ENCODE measurements around the gene PLXNB2. TPM values are rescaled to one million over a fixed set of nuclear protein-coding genes. Genes with fewer than 3 reads are reported as not detected.

PLXNB2 gene
- polyA plus RNA-seq, 1 of the 3 experiments (the other 2 are of a cell fraction): 108 TPM

DNA sequence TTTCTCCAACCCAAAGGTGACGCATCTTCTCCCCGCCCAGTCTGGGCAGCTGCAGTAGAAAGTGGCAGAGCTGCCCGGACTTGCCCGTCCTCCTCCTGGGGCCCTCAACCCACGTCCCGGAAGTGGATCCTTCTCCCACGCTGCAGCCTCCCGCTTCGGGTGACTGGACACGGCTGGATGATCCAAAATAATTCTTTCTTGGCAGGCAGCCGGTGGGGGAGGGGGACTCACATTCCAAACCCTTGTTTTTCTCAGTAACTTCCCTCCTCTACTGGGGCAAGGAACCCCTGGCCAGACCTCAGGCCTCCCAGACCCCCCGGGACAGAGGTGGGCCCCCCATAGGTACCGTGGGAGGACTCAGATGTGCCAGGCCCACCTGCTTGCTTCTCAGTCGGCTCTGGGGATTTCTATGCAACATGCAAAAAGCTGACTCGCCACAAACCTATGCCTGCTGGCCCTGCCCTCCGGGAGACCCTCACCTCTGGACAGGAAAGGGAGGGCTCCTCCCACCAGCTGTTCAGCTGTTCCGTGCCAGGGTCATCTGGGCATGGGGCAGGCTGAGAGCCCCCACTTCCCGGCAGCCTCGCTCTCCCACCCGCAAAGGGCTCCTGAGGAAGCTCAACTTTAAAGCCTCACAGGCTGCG is 1.4 kb downstream of the PLXNB2 start (continued):
- TF ChIP-seq, protein P1, sequence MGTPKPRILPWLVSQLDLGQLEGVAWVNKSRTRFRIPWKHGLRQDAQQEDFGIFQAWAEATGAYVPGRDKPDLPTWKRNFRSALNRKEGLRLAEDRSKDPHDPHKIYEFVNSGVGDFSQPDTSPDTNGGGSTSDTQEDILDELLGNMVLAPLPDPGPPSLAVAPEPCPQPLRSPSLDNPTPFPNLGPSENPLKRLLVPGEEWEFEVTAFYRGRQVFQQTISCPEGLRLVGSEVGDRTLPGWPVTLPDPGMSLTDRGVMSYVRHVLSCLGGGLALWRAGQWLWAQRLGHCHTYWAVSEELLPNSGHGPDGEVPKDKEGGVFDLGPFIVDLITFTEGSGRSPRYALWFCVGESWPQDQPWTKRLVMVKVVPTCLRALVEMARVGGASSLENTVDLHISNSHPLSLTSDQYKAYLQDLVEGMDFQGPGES (IDR thresholded peaks at IDR 0.05; ENCODE audit: low read depth, low read length): no peak
- TF ChIP-seq RCOR1 (IDR thresholded peaks at IDR 0.05; ENCODE audit: low read length) (peak; percentile 25; the same call in 1 of the 2 replicates), NRF1 (IDR thresholded peaks at IDR 0.05; ENCODE audit: low read depth, low read length) (no peak), CHD2 (IDR thresholded peaks at IDR 0.05; ENCODE audit: low read length, partially characterized antibody) (peak; percentile 50), TCF12 (IDR thresholded peaks at IDR 0.05) (peak; percentile 69), YY1 (IDR thresholded peaks at IDR 0.05; ENCODE audit: low read depth) (0 out of 2 replicates have a peak, but pooled peaks have one; percentile 38)
- TF ChIP-seq, protein P2, sequence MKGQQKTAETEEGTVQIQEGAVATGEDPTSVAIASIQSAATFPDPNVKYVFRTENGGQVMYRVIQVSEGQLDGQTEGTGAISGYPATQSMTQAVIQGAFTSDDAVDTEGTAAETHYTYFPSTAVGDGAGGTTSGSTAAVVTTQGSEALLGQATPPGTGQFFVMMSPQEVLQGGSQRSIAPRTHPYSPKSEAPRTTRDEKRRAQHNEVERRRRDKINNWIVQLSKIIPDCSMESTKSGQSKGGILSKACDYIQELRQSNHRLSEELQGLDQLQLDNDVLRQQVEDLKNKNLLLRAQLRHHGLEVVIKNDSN (IDR thresholded peaks at IDR 0.05; ENCODE audit: borderline replicate concordance, low read depth): no peak
- TF ChIP-seq, protein P3, sequence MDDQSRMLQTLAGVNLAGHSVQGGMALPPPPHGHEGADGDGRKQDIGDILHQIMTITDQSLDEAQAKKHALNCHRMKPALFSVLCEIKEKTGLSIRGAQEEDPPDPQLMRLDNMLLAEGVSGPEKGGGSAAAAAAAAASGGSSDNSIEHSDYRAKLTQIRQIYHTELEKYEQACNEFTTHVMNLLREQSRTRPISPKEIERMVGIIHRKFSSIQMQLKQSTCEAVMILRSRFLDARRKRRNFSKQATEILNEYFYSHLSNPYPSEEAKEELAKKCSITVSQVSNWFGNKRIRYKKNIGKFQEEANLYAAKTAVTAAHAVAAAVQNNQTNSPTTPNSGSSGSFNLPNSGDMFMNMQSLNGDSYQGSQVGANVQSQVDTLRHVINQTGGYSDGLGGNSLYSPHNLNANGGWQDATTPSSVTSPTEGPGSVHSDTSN (IDR thresholded peaks at IDR 0.05): peak; percentile 60

DNA sequence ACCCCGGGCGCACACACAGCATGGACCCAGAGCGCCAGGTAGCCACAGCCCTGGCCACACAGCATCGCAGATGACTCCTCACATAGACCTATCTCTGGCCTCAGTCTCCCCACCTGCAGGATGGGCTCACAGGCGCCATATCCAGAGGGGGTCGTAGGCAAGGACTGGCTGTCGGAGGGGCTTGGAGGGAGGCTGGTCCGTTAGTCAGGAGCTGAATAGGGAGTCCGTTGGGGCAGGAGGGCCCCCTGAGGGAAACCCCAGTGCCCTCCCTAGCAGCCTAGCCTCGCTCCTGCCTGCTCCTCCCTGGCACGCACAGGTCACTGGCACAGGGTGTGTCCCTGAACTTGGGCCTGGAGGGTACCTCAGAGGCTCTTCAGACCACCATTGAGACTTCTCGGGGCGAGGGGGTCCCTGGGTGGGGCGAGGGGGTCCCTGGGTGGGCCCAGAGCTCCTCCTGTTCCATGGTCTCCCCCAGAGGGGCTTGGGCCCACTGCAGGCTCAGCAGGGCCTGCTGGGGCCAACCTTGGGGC is 2.0 kb downstream of the PLXNB2 start:
- no peaks in the 10 kb centered on the region for H3K9me3 ChIP-seq
- peak overlapping the region; percentile 99 for H3K9ac ChIP-seq
- H3K9me2 ChIP-seq: no peaks in the 10 kb centered on the region
- H2AFZ ChIP-seq (ENCODE audit: low read depth): no peak overlapping the region
- ChIA-PET POLR2A (interaction anchor here (0.8 kb wide), 1 partner anchor 15 kb away, joined by 3 read pairs; no protein-coding TSS in a partner anchor), CTCF (interaction anchor here (0.7 to 4.1 kb wide), 5 partner anchors 23 to 54 kb away, joined by 3 to 28 read pairs (median 4); partner anchors contain the start of gene HDAC10)
- peaks cover 64% of the 10 kb centered on the region for H3K79me2 ChIP-seq (ENCODE audit: insufficient read depth)
- TF ChIP-seq, protein P1 (IDR thresholded peaks at IDR 0.05; ENCODE audit: low read depth, low read length): no peak
- TF ChIP-seq GABPA (IDR thresholded peaks at IDR 0.05; ENCODE audit: low read depth) (no peak), RXRA (IDR thresholded peaks at IDR 0.05; ENCODE audit: borderline replicate concordance, low read depth) (no peak), NRF1 (IDR thresholded peaks at IDR 0.05; ENCODE audit: low read depth, low read length) (no peak), GATA2 (CRISPR knock-in tag; IDR thresholded peaks at IDR 0.05) (no peak), FOXM1 (IDR thresholded peaks at IDR 0.05; ENCODE audit: low read depth) (no peak), TEAD4 (IDR thresholded peaks at IDR 0.05; ENCODE audit: borderline replicate concordance, insufficient read depth) (no peak), TAF1 (IDR thresholded peaks at IDR 0.05; ENCODE audit: borderline replicate concordance, low read depth, low read length) (no peak), TCF12 (IDR thresholded peaks at IDR 0.05) (no peak), MXI1 (IDR thresholded peaks at IDR 0.05; ENCODE audit: low read depth, low read length) (no peak), EZH2phosphoT487 (IDR thresholded peaks at IDR 0.05; ENCODE audit: borderline replicate concordance, low read depth) (no peak)
- TF ChIP-seq, protein P4, sequence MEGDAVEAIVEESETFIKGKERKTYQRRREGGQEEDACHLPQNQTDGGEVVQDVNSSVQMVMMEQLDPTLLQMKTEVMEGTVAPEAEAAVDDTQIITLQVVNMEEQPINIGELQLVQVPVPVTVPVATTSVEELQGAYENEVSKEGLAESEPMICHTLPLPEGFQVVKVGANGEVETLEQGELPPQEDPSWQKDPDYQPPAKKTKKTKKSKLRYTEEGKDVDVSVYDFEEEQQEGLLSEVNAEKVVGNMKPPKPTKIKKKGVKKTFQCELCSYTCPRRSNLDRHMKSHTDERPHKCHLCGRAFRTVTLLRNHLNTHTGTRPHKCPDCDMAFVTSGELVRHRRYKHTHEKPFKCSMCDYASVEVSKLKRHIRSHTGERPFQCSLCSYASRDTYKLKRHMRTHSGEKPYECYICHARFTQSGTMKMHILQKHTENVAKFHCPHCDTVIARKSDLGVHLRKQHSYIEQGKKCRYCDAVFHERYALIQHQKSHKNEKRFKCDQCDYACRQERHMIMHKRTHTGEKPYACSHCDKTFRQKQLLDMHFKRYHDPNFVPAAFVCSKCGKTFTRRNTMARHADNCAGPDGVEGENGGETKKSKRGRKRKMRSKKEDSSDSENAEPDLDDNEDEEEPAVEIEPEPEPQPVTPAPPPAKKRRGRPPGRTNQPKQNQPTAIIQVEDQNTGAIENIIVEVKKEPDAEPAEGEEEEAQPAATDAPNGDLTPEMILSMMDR (IDR thresholded peaks at IDR 0.05): no peak
- H3F3A ChIP-seq (replicated peaks; ENCODE audit: insufficient read depth): peaks cover 21% of the 10 kb centered on the region
- H3K36me3 ChIP-seq (replicated peaks in 1 of 2; ENCODE audit: control insufficient read depth in 1 of 2, insufficient read depth in 2 of 2, low read length in 1 of 2): peaks cover 3 to 11% of the 10 kb centered on the region in 2 experiments
- WGBS (ENCODE audit: low lambda C conversion rate): 87% methylated on average over 9 of the region's 14 CpGs
- H3K27ac ChIP-seq (ENCODE audit: low read depth in 2 of 2, low read length in 1 of 2): peak overlapping the region; percentile 95 to 97
- peak overlapping the region; percentile 95 to 98 for H3K4me3 ChIP-seq (ENCODE audit: low read depth in 2 of 2, low read length in 1 of 2)
- H3K4me2 ChIP-seq: peak overlapping the region; percentile 100
- H3K27me3 ChIP-seq (ENCODE audit: insufficient read depth): no peaks in the 10 kb centered on the region
- peaks cover 38% of the 10 kb centered on the region for H4K20me1 ChIP-seq (ENCODE audit: insufficient read depth)
- H3K4me1 ChIP-seq (ENCODE audit: control insufficient read depth in 1 of 2, insufficient read depth in 2 of 2, low read depth in 1 of 2, low read length in 1 of 2): peaks cover 46 to 67% of the 10 kb centered on the region in 2 experiments; a peak in 3 of 4 replicates
- DNase-seq: no peak

All from SK-N-SH (cell line).